Activated CD8-positive, alpha-beta memory T cell treated with anti-CD3 and anti-CD28 coated beads, Interleukin-2, amount 50 U/mL, for 24 hours (primary cell): ENCODE results near the gene WDR5.

Experiments
- DNase-seq: peaks from one replicate; pipeline ENCODE4 v3.0.0-alpha.2; 2020; ENCODE audit errors: extremely low read depth

WDR5 gene

DNA sequence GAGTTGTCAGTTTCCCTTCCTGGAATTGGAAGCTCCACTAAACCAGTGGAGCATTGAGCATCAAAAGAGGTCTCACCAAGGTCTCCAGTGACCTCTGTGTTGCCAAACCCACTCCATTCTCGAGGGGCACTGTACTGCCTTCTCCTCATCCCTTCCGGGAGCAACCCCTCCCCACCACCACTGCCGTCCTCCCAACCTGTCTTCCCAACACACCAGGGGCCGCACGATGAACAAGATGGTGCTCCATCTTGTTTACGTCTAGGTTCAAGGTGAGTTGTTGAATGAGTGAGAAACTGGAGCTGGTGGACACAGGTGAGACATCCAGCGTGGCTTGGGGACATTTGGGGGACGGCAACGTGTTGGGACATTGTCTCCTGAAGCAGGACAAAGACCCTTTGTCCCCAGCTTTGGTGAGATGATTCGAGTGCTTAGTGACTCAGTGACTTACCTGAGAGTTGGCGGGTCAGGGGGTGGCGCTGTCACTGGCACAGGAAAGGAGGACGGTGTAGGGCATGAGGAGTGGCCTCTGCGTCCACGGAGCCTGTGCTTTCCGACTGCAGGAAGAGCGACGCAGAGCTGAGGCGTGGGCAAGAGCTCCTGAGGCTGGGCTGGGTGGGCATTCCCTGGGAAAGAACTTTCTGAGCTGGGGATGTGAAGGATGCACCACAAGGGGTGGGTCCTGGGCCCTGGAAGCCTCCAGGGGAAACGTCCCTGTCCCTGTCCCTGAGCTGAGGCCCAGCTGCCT is 73.3 kb downstream of the WDR5 start:
- DNase-seq = no peak
